Astrocyte (in vitro differentiated cells and primary cell): ENCODE data around the gene F11R.

ENCODE experiments used
- CTCF ChIP-seq: IDR thresholded peaks from 2 replicates; pipeline ENCODE4 v1.5.1; 2011; ENCODE audit warnings: low read depth, mild to moderate bottlenecking, inconsistent platforms, low read length, moderate library complexity; ENCODE audit not compliant: insufficient read depth
- EZH2 ChIP-seq: IDR thresholded peaks from 2 replicates; pipeline ENCODE4 v1.6.1; 2012; ENCODE audit warnings: mild to moderate bottlenecking, low read length, inconsistent platforms; ENCODE audit not compliant: insufficient read depth

- TF ChIP-seq EZH2 = no peak
- no peak for TF ChIP-seq CTCF
Observed at GRCh38 chr1:161045736-161046604, 25.0 kb upstream of the F11R start, which contains the start of gene USF1.
